ENCODE data around the gene CTNNA3.

DNA sequence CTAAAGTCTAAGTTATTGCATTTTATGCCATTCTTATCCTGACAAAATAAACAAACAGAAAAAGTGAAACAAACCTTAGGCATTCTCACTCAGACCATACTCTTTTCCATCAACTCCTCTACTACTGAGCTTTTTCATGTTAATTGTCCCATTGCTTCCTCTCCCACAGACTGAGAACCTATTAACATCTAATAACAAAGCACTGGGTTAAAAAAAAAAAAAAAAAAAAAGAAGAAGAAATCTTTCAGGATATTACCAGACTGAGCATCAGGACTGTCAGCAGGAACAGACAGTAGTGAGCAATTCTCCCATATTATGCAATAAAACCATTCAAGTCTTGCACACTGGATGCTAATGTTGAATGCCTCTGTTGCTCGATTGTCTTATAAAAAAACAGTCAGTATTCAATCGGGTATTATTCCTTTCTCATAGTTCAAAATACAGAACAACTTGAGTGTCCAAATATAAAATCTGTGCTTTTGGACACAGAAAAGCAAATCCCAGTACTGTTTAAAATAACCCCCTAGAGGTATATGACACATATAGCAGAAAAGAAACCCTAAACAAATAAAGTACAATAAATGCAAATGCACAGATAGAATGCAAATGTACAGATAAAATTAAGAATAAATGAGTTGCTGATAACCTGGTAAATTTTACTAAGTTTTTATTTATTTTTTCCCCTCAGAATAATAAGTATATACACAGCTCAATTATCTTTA is 1301.5 kb downstream of the CTNNA3 start:
- TF ChIP-seq, protein P1, sequence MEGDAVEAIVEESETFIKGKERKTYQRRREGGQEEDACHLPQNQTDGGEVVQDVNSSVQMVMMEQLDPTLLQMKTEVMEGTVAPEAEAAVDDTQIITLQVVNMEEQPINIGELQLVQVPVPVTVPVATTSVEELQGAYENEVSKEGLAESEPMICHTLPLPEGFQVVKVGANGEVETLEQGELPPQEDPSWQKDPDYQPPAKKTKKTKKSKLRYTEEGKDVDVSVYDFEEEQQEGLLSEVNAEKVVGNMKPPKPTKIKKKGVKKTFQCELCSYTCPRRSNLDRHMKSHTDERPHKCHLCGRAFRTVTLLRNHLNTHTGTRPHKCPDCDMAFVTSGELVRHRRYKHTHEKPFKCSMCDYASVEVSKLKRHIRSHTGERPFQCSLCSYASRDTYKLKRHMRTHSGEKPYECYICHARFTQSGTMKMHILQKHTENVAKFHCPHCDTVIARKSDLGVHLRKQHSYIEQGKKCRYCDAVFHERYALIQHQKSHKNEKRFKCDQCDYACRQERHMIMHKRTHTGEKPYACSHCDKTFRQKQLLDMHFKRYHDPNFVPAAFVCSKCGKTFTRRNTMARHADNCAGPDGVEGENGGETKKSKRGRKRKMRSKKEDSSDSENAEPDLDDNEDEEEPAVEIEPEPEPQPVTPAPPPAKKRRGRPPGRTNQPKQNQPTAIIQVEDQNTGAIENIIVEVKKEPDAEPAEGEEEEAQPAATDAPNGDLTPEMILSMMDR (IDR thresholded peaks at IDR 0.05), result no peak
- no peak for TF ChIP-seq POLR2A (IDR thresholded peaks at IDR 0.05)

Data from right lobe of liver (tissue), 4 donors.